ENCODE measurements around the gene CSNK2A2.

Gene CSNK2A2

GRCh38 chr16:58212824-58213655 lies 15.1 kb upstream of the CSNK2A2 start:
- TF ChIP-seq GATA2 (IDR thresholded peaks at IDR 0.05; ENCODE audit: low read depth, low read length): no peak
- TF ChIP-seq GATA3 (IDR thresholded peaks at IDR 0.05; ENCODE audit: low read depth, low read length): no peak

DNA sequence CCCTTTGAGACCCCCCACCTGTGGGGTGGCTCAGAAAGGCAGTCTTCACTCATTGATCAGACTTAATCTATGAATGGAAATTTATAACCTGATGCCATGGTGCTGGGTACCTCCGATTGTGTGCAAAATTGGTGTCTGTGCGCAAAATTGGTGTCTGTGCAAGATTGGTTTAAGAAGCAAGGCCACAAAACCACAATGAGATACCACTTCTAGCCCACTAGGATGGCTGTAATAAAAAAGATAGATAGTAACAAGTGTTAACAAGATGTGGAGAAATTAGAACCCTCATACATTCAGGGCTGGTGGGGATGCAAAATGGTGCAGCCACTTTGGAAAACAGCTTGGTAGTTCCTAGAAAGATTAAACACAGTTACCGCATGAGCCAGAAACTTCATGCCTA lies 13.9 kb upstream of the CSNK2A2 start:
- no peak for TF ChIP-seq GATA3 (IDR thresholded peaks at IDR 0.05; ENCODE audit: low read depth, low read length)
- TF ChIP-seq GATA2 (IDR thresholded peaks at IDR 0.05; ENCODE audit: low read depth, low read length): no peak

- no peak for TF ChIP-seq GATA3 (IDR thresholded peaks at IDR 0.05; ENCODE audit: low read depth, low read length)
- no peak for TF ChIP-seq GATA2 (IDR thresholded peaks at IDR 0.05; ENCODE audit: low read depth, low read length)
These were observed 13.3 kb upstream of the CSNK2A2 start for GRCh38 chr16:58211245-58211644.

- TF ChIP-seq GATA2 (IDR thresholded peaks at IDR 0.05; ENCODE audit: low read depth, low read length): no peak
- TF ChIP-seq GATA3 (IDR thresholded peaks at IDR 0.05; ENCODE audit: low read depth, low read length): no peak
These were observed 7.5 kb upstream of the CSNK2A2 start for GRCh38 chr16:58205276-58206036.

DNA sequence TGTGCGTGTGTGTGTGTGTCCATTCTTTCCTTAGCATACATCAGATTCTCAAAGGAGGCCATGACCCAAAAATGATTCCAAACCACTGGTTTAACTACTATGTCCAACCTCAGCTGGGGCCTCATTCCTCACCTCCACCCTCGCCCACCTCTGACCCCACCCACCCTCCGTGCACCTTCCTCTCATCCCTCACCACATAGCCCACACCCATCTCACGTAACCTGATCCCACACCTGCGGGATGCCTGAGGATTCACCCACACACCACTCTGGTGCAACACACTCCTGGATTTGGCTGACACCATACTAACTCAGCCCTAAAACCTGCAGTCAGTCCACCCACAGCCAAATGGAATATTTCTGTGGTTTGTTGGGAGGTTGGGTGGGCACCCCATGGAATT lies 3.3 kb upstream of the CSNK2A2 start:
- TF ChIP-seq GATA2 (IDR thresholded peaks at IDR 0.05; ENCODE audit: low read depth, low read length) (no peak), GATA3 (IDR thresholded peaks at IDR 0.05; ENCODE audit: low read depth, low read length) (no peak)

DNA sequence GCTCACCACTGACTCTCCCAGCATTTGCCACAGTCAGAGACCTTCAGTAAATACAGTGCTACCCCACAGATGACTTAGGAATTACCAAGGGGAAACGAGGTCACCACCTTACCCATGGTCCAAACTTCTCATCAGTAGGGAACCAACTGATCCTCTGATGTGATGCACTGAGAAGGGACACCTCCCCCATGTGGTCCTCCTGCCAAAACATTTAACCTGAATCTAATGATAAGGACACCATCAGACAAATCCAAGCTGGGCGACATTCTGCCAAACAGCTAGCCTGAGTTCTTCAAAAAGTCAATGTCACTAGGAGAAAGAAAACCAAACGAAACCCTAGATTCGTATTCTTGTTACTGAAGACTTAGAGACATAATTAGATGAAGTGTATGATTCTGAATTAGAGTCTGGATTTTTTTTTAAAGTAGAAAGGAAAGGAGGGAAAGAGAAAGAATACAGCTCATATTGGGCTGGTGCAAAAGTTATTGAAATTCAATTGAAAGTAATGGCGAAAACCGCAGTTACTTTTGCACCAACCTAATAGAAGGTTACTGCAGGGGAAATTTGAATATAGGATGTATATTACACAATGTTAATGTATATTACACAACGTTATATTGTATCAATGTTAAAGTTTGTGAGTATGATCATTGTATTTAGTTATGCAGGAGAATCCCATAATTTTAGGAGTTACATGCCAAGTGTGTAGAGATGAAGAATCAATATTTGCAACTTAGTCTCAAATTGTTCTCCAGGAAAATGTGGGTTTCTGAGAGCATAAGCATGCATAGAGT lies 2.3 kb upstream of the CSNK2A2 start:
- TF ChIP-seq GATA3 (IDR thresholded peaks at IDR 0.05; ENCODE audit: low read depth, low read length) (no peak), GATA2 (IDR thresholded peaks at IDR 0.05; ENCODE audit: low read depth, low read length) (no peak)

GRCh38 chr16:58198803-58199411 lies 1.0 kb upstream of the CSNK2A2 start:
- TF ChIP-seq GATA2 (IDR thresholded peaks at IDR 0.05; ENCODE audit: low read depth, low read length) (no peak), GATA3 (IDR thresholded peaks at IDR 0.05; ENCODE audit: low read depth, low read length) (no peak)

DNA sequence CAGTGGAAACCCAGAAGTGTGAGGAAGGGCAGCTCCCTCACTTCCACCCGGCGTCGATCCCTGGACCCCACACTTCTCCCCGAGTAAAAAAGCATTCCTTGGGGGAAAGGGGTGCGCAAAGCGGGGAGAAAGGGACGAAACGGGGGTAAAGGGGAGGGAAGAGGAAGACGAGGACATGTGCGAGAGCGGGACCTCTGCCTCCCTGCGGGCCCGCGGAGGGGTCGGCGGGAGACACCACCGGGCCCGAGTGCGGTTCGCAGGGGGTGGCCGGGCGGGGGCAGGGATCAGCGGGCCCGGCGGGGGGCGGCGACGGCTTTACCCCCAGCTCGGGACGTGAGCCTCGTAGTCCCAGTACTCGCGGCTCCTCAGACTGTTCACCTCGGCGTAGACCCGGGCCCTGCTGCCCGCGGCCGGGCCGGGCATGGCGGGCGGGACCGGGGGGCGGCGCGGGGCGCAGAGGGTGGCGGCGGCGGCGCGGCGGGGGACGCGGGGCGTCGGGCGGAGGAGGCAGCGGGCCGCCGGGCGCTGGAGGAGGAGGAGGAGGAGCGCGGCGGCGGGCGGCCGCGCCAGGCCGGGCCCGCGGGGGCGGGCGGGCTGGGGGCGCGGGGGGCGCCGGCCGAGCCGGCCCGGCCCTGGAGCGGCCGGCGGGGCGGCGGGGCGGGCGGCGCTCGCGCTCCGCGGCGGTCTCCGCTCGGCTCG lies 443 bp downstream of the CSNK2A2 start:
- TF ChIP-seq GATA3 (IDR thresholded peaks at IDR 0.05; ENCODE audit: low read depth, low read length) (no peak), GATA2 (IDR thresholded peaks at IDR 0.05; ENCODE audit: low read depth, low read length) (no peak)

GRCh38 chr16:58196898-58197313 lies 1.0 kb downstream of the CSNK2A2 start:
- TF ChIP-seq GATA3 (IDR thresholded peaks at IDR 0.05; ENCODE audit: low read depth, low read length) (no peak), GATA2 (IDR thresholded peaks at IDR 0.05; ENCODE audit: low read depth, low read length) (no peak)

DNA sequence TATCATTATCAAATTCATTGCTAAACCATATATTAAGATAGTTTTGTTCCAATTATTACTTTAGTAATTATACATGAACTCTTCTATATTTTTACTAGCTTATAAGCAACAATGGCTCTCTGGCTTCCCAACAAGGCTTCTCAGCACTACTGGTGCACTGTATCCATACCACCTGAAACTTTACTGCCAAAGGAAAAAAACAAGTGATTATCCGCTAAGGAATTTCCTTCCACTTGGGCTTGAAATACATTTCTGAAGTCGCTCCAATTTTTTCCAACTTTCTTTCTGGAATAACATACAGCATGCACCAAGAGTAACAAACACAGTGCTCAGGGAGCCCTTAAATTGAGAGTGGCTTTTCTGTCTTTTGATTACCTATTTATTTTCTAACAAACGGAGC lies 2.1 kb downstream of the CSNK2A2 start:
- TF ChIP-seq GATA2 (IDR thresholded peaks at IDR 0.05; ENCODE audit: low read depth, low read length) (no peak), GATA3 (IDR thresholded peaks at IDR 0.05; ENCODE audit: low read depth, low read length) (no peak)

DNA sequence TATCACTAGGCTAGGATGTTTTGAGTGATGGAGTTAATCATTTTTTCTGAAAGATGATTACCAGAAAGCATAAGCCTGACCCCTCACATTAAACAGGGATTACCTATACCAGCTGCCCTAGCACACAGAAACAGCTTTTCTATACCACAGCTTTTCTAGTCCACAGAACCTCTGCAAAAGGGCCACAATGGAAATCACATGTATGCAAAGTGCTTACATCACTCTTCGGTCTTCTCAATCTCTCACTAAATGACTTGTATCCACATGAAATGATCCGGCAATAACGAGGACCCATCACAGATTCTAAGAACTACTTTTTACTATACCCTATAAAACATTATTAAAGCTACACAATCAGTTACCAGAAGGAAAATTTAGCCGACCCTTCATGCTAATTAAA lies 2.6 kb downstream of the CSNK2A2 start:
- TF ChIP-seq GATA2 (IDR thresholded peaks at IDR 0.05; ENCODE audit: low read depth, low read length): no peak
- TF ChIP-seq GATA3 (IDR thresholded peaks at IDR 0.05; ENCODE audit: low read depth, low read length): no peak

GRCh38 chr16:58194790-58195189 lies 3.1 kb downstream of the CSNK2A2 start:
- no peak for TF ChIP-seq GATA3 (IDR thresholded peaks at IDR 0.05; ENCODE audit: low read depth, low read length)
- TF ChIP-seq GATA2 (IDR thresholded peaks at IDR 0.05; ENCODE audit: low read depth, low read length): no peak
